Mesothelial cell of epicardium (in vitro differentiated cells): Measurements from ENCODE around the gene CHAF1B. TPM values are rescaled to one million over a fixed set of nuclear protein-coding genes. Genes with fewer than 3 reads are reported as not detected.

ENCODE experiments used
- DNase-seq, 2 experiments: peaks; one replicate each; pipeline ENCODE4 v3.0.0; 2021; ENCODE audit warnings: low spot score in 2 of 2; ENCODE audit not compliant: unreplicated experiment in 2 of 2
- H3K27ac Mint-ChIP-seq: 2 replicates; pipeline ENCODE4 v1.8.0; 2021; ENCODE audit warnings: mixed read lengths
- H3K27me3 Mint-ChIP-seq: 2 replicates; pipeline ENCODE4 v1.8.0; 2021; ENCODE audit warnings: low read depth, mixed read lengths
- H3K36me3 Mint-ChIP-seq: 2 replicates; pipeline ENCODE4 v1.8.0; 2021; ENCODE audit warnings: mixed read lengths
- H3K4me1 Mint-ChIP-seq: 2 replicates; pipeline ENCODE4 v1.8.0; 2021; ENCODE audit warnings: mixed read lengths
- H3K4me3 Mint-ChIP-seq: 2 replicates; pipeline ENCODE4 v1.8.0; 2021; ENCODE audit warnings: mild to moderate bottlenecking, moderate library complexity, mixed read lengths
- H3K9me3 Mint-ChIP-seq: 2 replicates; pipeline ENCODE4 v1.8.0; 2021; ENCODE audit warnings: mixed read lengths
- CTCF ChIP-seq: fragments of 200-600 bp; sonication (generic); IDR thresholded peaks from one replicate; pipeline ENCODE4 v1.5.0; 2021; ENCODE audit warnings: antibody characterized with exemption; ENCODE audit not compliant: unreplicated experiment
- total RNA-seq: library from RNA; stranded (reverse); gene quantifications from 3 replicates; pipeline ENCODE4 v1.2.1, GENCODE V29; 2021

The CHAF1B gene
- total RNA-seq, 1 donor from 2014 or later, result 8.2 TPM

GRCh38 chr21:36461277-36461917, 76.2 kb downstream of the CHAF1B start:
- Mint-ChIP-seq H3K4me1 (peaks cover 4% of the 10 kb centered on the region), H3K36me3 (no peaks in the 10 kb centered on the region), H3K27ac (no peak overlapping the region), H3K9me3 (no peaks in the 10 kb centered on the region), H3K4me3 (no peak overlapping the region), H3K27me3 (peaks cover 32% of the 10 kb centered on the region)
- no peak for TF ChIP-seq CTCF
- DNase-seq, result no peak

- Mint-ChIP-seq H3K27me3 (peaks cover 32% of the 10 kb centered on the region), H3K36me3 (no peaks in the 10 kb centered on the region), H3K27ac (no peak overlapping the region), H3K4me1 (peaks cover 4% of the 10 kb centered on the region), H3K4me3 (no peak overlapping the region), H3K9me3 (no peaks in the 10 kb centered on the region)
- no peak for DNase-seq
- no peak for TF ChIP-seq CTCF
Measured at GRCh38 chr21:36461918-36462486, 76.8 kb downstream of the CHAF1B start.

GRCh38 chr21:36463204-36463603, 78.0 kb downstream of the CHAF1B start:
- Mint-ChIP-seq H3K4me1 (peaks cover 4% of the 10 kb centered on the region), H3K36me3 (no peaks in the 10 kb centered on the region), H3K27me3 (peaks cover 32% of the 10 kb centered on the region), H3K4me3 (no peak overlapping the region), H3K9me3 (no peaks in the 10 kb centered on the region), H3K27ac (no peak overlapping the region)
- DNase-seq, result no peak
- no peak for TF ChIP-seq CTCF

- Mint-ChIP-seq H3K36me3 (no peaks in the 10 kb centered on the region), H3K27ac (no peak overlapping the region), H3K4me1 (peaks cover 4% of the 10 kb centered on the region), H3K27me3 (peaks cover 32% of the 10 kb centered on the region), H3K4me3 (no peak overlapping the region), H3K9me3 (no peaks in the 10 kb centered on the region)
- no peak for DNase-seq
- no peak for TF ChIP-seq CTCF
Measured at GRCh38 chr21:36463991-36464390, 78.8 kb downstream of the CHAF1B start.

DNA sequence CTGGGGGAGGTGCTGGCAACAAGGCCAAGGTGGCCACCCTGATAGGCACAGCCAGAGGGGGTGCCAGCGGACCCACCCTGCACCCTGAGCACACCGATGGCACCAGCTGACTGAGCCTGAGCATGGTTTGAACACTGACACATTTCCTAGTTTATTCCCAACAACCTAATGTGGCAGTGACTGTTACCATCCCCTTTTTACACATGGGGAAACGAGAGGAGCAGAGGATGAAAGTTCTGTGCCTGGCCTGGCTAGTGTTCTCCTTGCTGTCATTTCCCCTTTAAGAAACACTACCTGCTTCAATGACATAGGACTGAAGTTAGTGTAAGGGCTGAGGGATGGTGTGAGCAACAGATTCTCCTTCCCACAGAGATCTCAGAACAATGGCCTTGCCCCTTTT, 79.4 kb downstream of the CHAF1B start:
- no peak overlapping the region for H3K4me3 Mint-ChIP-seq
- no peak for TF ChIP-seq CTCF
- no peaks in the 10 kb centered on the region for H3K36me3 Mint-ChIP-seq
- H3K9me3 Mint-ChIP-seq, result no peaks in the 10 kb centered on the region
- peaks cover 4% of the 10 kb centered on the region for H3K4me1 Mint-ChIP-seq
- H3K27me3 Mint-ChIP-seq, result peaks cover 32% of the 10 kb centered on the region
- H3K27ac Mint-ChIP-seq, result no peak overlapping the region
- DNase-seq, result no peak
